Spleen (tissue), 11 donors: Measurements from ENCODE around the gene CYP1A2. TPM values are rescaled to one million over a fixed set of nuclear protein-coding genes. Genes with fewer than 3 reads are reported as not detected.

Experiments used
- DNase-seq: peaks from one replicate; pipeline ENCODE4 v3.0.0-alpha.2; 2020
- H3K27ac ChIP-seq, 8 donors: fragments of 200-600 bp; sonication (generic) in 7 of 8; 1 replicate in 4 of 8; 2 replicates in 4 of 8; pipeline versions ENCODE4 v1.5.0 to v1.8.0; 2016 to 2021; ENCODE audit warnings: inconsistent platforms in 4 of 8, mild to moderate bottlenecking in 4 of 8, moderate library complexity in 1 of 8
- H3K27me3 ChIP-seq, 7 donors: fragments of 200-600 bp; sonication (generic) in 6 of 7; replicated peaks in 1 of 7; 1 replicate in 4 of 7; 2 replicates in 3 of 7; pipeline versions ENCODE4 v1.5.0 to v1.8.0; 2016 to 2021; ENCODE audit warnings: inconsistent platforms in 3 of 7, mild to moderate bottlenecking in 1 of 7
- H3K36me3 ChIP-seq, 6 donors: fragments of 200-600 bp; sonication (generic) in 5 of 6; 1 replicate in 4 of 6; 2 replicates in 2 of 6; pipeline versions ENCODE4 v1.5.0 to v1.8.0; 2016 to 2021; ENCODE audit warnings: inconsistent platforms in 2 of 6
- H3K4me1 ChIP-seq, 6 donors: fragments of 200-600 bp; sonication (generic) in 5 of 6; 1 replicate in 3 of 6; 2 replicates in 3 of 6; pipeline versions ENCODE4 v1.5.0 to v1.8.0; 2016 to 2021; ENCODE audit warnings: inconsistent platforms in 3 of 6
- H3K4me3 ChIP-seq, 8 donors: fragments of 200-600 bp; sonication (generic) in 7 of 8; 1 replicate in 4 of 8; 2 replicates in 4 of 8; pipeline versions ENCODE4 v1.5.0 to v1.8.0; 2016 to 2021; ENCODE audit warnings: inconsistent platforms in 4 of 8, mild to moderate bottlenecking in 4 of 8, moderate library complexity in 2 of 8
- H3K9me3 ChIP-seq, 8 donors: fragments of 200-600 bp; sonication (generic) in 7 of 8; 1 replicate in 4 of 8; 2 replicates in 4 of 8; pipeline versions ENCODE4 v1.5.0 to v1.8.0; 2016 to 2021; ENCODE audit warnings: inconsistent platforms in 4 of 8
- POLR2A ChIP-seq, 3 donors: fragments of 450-650 bp; IDR thresholded peaks; one replicate each; pipeline ENCODE4 v1.5.1; 2017; ENCODE audit warnings: antibody characterized with exemption in 3 of 3, mild to moderate bottlenecking in 1 of 3
- POLR2AphosphoS5 ChIP-seq, 3 donors: sonication (generic); formaldehyde crosslinking; IDR thresholded peaks; one replicate each; pipeline ENCODE4 v1.5.1; 2017; ENCODE audit warnings: antibody characterized with exemption in 3 of 3
- WGBS, 5 donors: extraction: QIAGEN DNeasy Blood & Tissue Kit in 3 of 5; methylation state at CpG; one replicate each; pipeline versions ENCODE4 v1.1.5 to v1.1.7; 2013 to 2018; 5-methylcytosine and 5-hydroxymethylcytosine counted together
- intact Hi-C: fragments of 100-400 bp; cut with DNase I; formaldehyde crosslinking; loops from one replicate; pipeline ENCODE4 v1.15.0; 2023; ENCODE audit warnings: low total_unique reads
- polyA plus RNA-seq, 3 donors: library from polyadenylated mRNA; stranded (reverse); fragments of 200-250 nt; gene quantifications; one replicate each; pipeline ENCODE4 v1.2.1, GENCODE V29; 2013
- total RNA-seq, 7 donors: library from RNA; depleted of rRNA in 3 of 7; stranded (reverse); fragments of >200 nt in 3 of 7; fragmentation: NEBNext Ultra II Directional in 4 of 7; extraction: Animal tissue kit (Norgen Biotek cat#: 25700) in 4 of 7; gene quantifications; one replicate each; pipeline versions ENCODE4 v1.1.0 to v1.2.1, GENCODE V29; 2016 to 2021
- TF ChIP-seq, protein P1 (sequence below), 11 experiments: fragments of 200-600 bp in 7 of 11; fragments of 450-650 bp in 4 of 11; sonication (generic) in 4 of 11; IDR thresholded peaks in 8 of 11; conservative IDR thresholded peaks in 3 of 11; 1 replicate in 7 of 11; 2 replicates in 4 of 11; pipeline versions ENCODE4 v1.4.0 to v1.8.0; 2016 to 2021; ENCODE audit warnings: antibody characterized with exemption in 11 of 11, inconsistent platforms in 4 of 11, mild to moderate bottlenecking in 1 of 11
- donor health status: healthy with polysubstance abuse.
- donor health status: DM: no; HTN: no; CAD: no; lungs with moderate emphysema.
- donor health status: DM: no; HTN: no; CAD: no.
- donor health status: Bipolar disorder and iron deficiency.
- donor health status: healthy.
- donor health status: DM: no; HTN: no; CAD: no.
- donor health status: DM: yes; HTN: yes; CAD: no.

CYP1A2 gene
- total and polyA plus RNA-seq, 10 donors, result not detected

GRCh38 chr15:74799856-74800558 is 51.4 kb downstream of the CYP1A2 start:
- H3K9me3 ChIP-seq, result no peaks in the 10 kb centered on the region
- H3K4me3 ChIP-seq, result peak overlapping the region in 1 of 8 donors; percentile 44
- no peaks in the 10 kb centered on the region for H3K27me3 ChIP-seq
- TF ChIP-seq POLR2AphosphoS5 (IDR thresholded peaks at IDR 0.05), result peak; percentile 82 to 87 (median 86)
- TF ChIP-seq, protein P1, sequence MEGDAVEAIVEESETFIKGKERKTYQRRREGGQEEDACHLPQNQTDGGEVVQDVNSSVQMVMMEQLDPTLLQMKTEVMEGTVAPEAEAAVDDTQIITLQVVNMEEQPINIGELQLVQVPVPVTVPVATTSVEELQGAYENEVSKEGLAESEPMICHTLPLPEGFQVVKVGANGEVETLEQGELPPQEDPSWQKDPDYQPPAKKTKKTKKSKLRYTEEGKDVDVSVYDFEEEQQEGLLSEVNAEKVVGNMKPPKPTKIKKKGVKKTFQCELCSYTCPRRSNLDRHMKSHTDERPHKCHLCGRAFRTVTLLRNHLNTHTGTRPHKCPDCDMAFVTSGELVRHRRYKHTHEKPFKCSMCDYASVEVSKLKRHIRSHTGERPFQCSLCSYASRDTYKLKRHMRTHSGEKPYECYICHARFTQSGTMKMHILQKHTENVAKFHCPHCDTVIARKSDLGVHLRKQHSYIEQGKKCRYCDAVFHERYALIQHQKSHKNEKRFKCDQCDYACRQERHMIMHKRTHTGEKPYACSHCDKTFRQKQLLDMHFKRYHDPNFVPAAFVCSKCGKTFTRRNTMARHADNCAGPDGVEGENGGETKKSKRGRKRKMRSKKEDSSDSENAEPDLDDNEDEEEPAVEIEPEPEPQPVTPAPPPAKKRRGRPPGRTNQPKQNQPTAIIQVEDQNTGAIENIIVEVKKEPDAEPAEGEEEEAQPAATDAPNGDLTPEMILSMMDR (IDR thresholded peaks at IDR 0.05 in 8 of 11, conservative IDR thresholded peaks at IDR 0.05 in 3 of 11), result peak; percentile 98 to 99 (median 99)
- TF ChIP-seq POLR2A (IDR thresholded peaks at IDR 0.05), result no peak
- intact Hi-C loops, result loop anchor here (5.0 kb wide), 1 partner anchor 33 kb away; no protein-coding TSS in a partner anchor
- peak; percentile 97 for DNase-seq
- 32 to 60% (median 35%) methylated on average over 10 to 18 of the region's 18 CpGs for WGBS, 5 donors
- H3K27ac ChIP-seq, result peak overlapping the region; percentile 48 to 99 (median 89)
- peaks cover 0 to 100% (median 62%) of the 10 kb centered on the region in 6 donors for H3K36me3 ChIP-seq
- peaks cover 54 to 65% (median 61%) of the 10 kb centered on the region in 6 donors for H3K4me1 ChIP-seq

- peaks cover 0 to 98% (median 59%) of the 10 kb centered on the region in 6 donors for H3K36me3 ChIP-seq
- peaks cover 47 to 62% (median 54%) of the 10 kb centered on the region in 6 donors for H3K4me1 ChIP-seq
- H3K27me3 ChIP-seq, result no peaks in the 10 kb centered on the region
- 78 to 90% (median 85%) methylated on average over 16 to 20 of the region's 20 CpGs for WGBS, 5 donors
- TF ChIP-seq, protein P1 (IDR thresholded peaks at IDR 0.05 in 8 of 11, conservative IDR thresholded peaks at IDR 0.05 in 3 of 11), result no peak
- TF ChIP-seq POLR2A (IDR thresholded peaks at IDR 0.05) (no peak), POLR2AphosphoS5 (IDR thresholded peaks at IDR 0.05) (no peak)
- peak; percentile 87 for DNase-seq
- H3K27ac ChIP-seq, result peak overlapping the region in 5 of 8 donors; percentile 81 to 99 (median 99)
- no peaks in the 10 kb centered on the region for H3K9me3 ChIP-seq
- intact Hi-C loops, result loop anchor here (5.0 kb wide), 1 partner anchor 33 kb away; no protein-coding TSS in a partner anchor
- peak overlapping the region in 1 of 8 donors; percentile 44 for H3K4me3 ChIP-seq
Measured at GRCh38 chr15:74800559-74801094, 52.0 kb downstream of the CYP1A2 start.

DNA sequence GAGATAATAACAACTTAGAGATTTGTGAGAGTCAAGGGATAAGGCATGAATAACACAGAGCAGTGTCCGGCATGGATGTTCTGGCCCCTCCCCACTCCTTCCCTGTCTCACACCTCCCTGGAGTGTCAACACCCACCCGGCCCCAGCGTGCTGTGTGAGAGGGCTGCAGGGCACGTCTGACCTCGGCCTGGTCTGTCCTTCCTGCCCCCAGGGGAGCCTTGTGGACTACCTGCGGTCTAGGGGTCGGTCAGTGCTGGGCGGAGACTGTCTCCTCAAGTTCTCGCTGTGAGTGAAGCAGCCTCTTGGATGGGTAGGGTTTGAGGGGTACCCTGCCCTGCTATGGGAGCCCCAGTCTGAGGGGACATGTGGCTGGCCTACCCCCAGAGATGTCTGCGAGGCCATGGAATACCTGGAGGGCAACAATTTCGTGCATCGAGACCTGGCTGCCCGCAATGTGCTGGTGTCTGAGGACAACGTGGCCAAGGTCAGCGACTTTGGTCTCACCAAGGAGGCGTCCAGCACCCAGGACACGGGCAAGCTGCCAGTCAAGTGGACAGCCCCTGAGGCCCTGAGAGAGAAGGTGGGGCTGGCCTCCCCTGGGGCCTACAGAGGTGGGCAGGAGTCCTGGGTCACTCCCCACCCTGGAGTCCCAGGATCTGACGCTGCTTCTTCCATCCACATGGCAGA is 52.8 kb downstream of the CYP1A2 start:
- Histone ChIP-seq H3K4me1 (peaks cover 39 to 54% (median 46%) of the 10 kb centered on the region in 6 donors), H3K36me3 (peaks cover 0 to 89% (median 59%) of the 10 kb centered on the region in 6 donors), H3K27me3 (no peaks in the 10 kb centered on the region), H3K27ac (peak overlapping the region in 3 of 8 donors; percentile 99), H3K9me3 (no peaks in the 10 kb centered on the region), H3K4me3 (no peak overlapping the region)
- WGBS, 5 donors, result 83 to 90% (median 90%) methylated on average over 9 to 18 of the region's 18 CpGs
- TF ChIP-seq POLR2AphosphoS5 (IDR thresholded peaks at IDR 0.05) (peak in 2 of 3 donors; percentile 16 to 68), POLR2A (IDR thresholded peaks at IDR 0.05) (no peak)
- no peak for DNase-seq
- intact Hi-C loops, result loop anchor here (5.0 kb wide), 1 partner anchor 34 kb away; no protein-coding TSS in a partner anchor

- WGBS, 5 donors, result 81 to 96% (median 93%) methylated on average over 12 to 20 of the region's 20 CpGs
- intact Hi-C loops, result loop anchor here (5.0 kb wide), 1 partner anchor 35 kb away; no protein-coding TSS in a partner anchor
- no peak overlapping the region for H3K27ac ChIP-seq
- no peak overlapping the region for H3K4me3 ChIP-seq
- H3K4me1 ChIP-seq, result peaks cover 31 to 46% (median 38%) of the 10 kb centered on the region in 6 donors
- no peaks in the 10 kb centered on the region for H3K9me3 ChIP-seq
- peaks cover 0 to 81% (median 59%) of the 10 kb centered on the region in 6 donors for H3K36me3 ChIP-seq
- no peaks in the 10 kb centered on the region for H3K27me3 ChIP-seq
- no peak for DNase-seq
- TF ChIP-seq, protein P1 (IDR thresholded peaks at IDR 0.05 in 8 of 11, conservative IDR thresholded peaks at IDR 0.05 in 3 of 11), result no peak
- TF ChIP-seq POLR2A (IDR thresholded peaks at IDR 0.05) (no peak), POLR2AphosphoS5 (IDR thresholded peaks at IDR 0.05) (peak in 1 of 3 donors; percentile 67)
Measured at GRCh38 chr15:74802290-74802689, 53.6 kb downstream of the CYP1A2 start.
